ENCODE results near the gene AKR1B15.
"Not testable (repeated sequence)": the region's sequence is repeated elsewhere in the genome, so short reads cannot be mapped to it uniquely, and the experiment has no call there.

AKR1B15 gene

DNA sequence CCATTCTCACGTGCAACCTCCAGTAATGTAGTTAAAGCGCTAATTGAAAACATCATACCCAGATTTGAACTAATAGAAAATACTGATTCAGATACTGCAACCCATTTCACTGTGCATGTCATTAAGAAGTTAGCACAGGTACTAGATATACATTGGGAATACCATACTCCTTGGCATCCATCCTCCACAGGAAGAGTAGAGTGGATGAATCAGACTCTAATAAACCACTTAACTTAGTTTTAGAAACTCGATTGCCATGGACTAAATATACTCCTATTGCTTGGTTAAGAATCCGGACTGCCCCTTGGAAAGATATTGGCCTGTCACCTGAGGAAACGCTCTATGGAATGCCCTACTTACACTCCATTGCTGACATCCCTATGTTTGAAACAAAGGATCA lies 9.5 kb downstream of the AKR1B15 start:
- peaks cover 23% of the 10 kb centered on the region for H3K4me1 ChIP-seq (ENCODE audit: insufficient read depth, poor library complexity, severe bottlenecking)
- DNase-seq (ENCODE audit: low spot score) (no peak), ATAC-seq (ENCODE audit: low read depth) (no peak)
- TF ChIP-seq, protein P1, sequence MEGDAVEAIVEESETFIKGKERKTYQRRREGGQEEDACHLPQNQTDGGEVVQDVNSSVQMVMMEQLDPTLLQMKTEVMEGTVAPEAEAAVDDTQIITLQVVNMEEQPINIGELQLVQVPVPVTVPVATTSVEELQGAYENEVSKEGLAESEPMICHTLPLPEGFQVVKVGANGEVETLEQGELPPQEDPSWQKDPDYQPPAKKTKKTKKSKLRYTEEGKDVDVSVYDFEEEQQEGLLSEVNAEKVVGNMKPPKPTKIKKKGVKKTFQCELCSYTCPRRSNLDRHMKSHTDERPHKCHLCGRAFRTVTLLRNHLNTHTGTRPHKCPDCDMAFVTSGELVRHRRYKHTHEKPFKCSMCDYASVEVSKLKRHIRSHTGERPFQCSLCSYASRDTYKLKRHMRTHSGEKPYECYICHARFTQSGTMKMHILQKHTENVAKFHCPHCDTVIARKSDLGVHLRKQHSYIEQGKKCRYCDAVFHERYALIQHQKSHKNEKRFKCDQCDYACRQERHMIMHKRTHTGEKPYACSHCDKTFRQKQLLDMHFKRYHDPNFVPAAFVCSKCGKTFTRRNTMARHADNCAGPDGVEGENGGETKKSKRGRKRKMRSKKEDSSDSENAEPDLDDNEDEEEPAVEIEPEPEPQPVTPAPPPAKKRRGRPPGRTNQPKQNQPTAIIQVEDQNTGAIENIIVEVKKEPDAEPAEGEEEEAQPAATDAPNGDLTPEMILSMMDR (IDR thresholded peaks at IDR 0.05; ENCODE audit: poor library complexity, severe bottlenecking) = no peak
- H3K36me3 ChIP-seq (ENCODE audit: low read depth) = no peaks in the 10 kb centered on the region
- no peaks in the 10 kb centered on the region for H3K27me3 ChIP-seq (ENCODE audit: insufficient read depth, poor library complexity, severe bottlenecking)
- H3K9me3 ChIP-seq (ENCODE audit: severe bottlenecking) = no peaks in the 10 kb centered on the region
- no peak overlapping the region for H3K27ac ChIP-seq (ENCODE audit: poor library complexity, severe bottlenecking)
- H3K4me3 ChIP-seq (ENCODE audit: severe bottlenecking) = no peak overlapping the region

DNA sequence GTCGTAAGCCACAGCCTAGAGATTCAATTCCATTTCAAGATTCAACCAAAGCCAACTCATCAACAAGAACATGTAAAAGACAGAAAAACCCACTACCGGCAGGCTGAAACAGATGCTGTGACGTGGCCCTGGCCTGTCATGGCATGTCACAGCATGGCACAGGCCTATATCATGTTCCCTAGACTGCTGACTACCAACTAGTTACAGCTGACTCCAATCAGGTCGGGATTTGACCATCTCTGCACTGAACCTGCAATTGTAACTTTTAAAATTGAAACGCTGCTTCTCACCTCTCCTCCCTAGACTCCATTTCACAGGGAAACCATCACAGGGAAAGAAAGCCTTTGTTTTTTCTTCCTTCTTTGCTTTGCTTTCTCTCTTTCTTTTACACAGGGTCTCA lies 12.7 kb downstream of the AKR1B15 start:
- not testable (repeated sequence) for H3K9me3 ChIP-seq (ENCODE audit: severe bottlenecking); H3K36me3 ChIP-seq (ENCODE audit: low read depth); DNase-seq (ENCODE audit: low spot score); H3K27me3 ChIP-seq (ENCODE audit: insufficient read depth, poor library complexity, severe bottlenecking); H3K4me3 ChIP-seq (ENCODE audit: severe bottlenecking)
- Histone ChIP-seq H3K4me1 (ENCODE audit: insufficient read depth, poor library complexity, severe bottlenecking) (peaks cover 27% of the 10 kb centered on the region), H3K27ac (ENCODE audit: poor library complexity, severe bottlenecking) (peak overlapping the region; percentile 80)
- peak; percentile 84 for ATAC-seq (ENCODE audit: low read depth)

DNA sequence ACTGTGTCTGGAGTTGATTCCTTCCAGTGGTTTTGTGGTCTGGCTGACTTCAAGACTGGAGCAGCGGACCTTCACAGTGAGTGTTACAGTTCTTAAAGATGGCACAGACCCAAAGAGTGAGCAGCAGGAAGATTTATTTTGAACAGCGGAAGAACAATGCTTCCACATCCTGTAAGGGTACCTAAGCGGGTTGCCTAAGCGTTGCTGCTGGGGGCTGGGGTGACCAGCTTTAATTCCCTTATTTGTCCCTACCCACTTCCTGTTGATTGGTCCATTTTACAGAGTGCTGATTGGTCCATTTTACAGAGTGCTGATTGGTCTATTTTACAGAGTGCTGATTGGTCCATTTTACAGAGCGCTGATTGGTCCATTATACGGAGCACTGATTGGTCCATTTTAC lies 13.2 kb downstream of the AKR1B15 start:
- peak; percentile 32 for ATAC-seq (ENCODE audit: low read depth)
- peaks cover 27% of the 10 kb centered on the region for H3K4me1 ChIP-seq (ENCODE audit: insufficient read depth, poor library complexity, severe bottlenecking)
- no peaks in the 10 kb centered on the region for H3K27me3 ChIP-seq (ENCODE audit: insufficient read depth, poor library complexity, severe bottlenecking)
- H3K36me3 ChIP-seq (ENCODE audit: low read depth) = no peaks in the 10 kb centered on the region
- H3K4me3 ChIP-seq (ENCODE audit: severe bottlenecking) = no peak overlapping the region
- peak overlapping the region; percentile 80 for H3K27ac ChIP-seq (ENCODE audit: poor library complexity, severe bottlenecking)
- no peak for DNase-seq (ENCODE audit: low spot score)
- TF ChIP-seq, protein P1 (IDR thresholded peaks at IDR 0.05; ENCODE audit: poor library complexity, severe bottlenecking) = no peak
- H3K9me3 ChIP-seq (ENCODE audit: severe bottlenecking) = no peaks in the 10 kb centered on the region

DNA sequence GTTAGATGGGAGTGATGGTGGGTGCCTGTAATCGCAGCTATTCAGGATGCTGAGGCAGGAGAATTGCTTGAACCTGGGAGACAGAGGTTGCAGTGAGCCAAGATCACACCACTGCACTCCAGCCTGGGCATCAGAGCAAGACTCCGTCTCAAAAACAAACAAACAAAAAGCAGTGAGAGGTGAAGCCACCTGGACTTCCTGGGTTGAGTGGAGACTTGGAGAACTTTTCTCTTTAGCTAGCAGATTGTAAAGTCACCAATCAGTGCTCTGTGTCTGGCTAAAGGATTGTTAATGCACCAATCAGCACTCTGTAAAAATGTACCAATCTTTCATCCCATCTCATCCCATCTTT lies 14.5 kb downstream of the AKR1B15 start:
- H3K9me3 ChIP-seq (ENCODE audit: severe bottlenecking) = not testable (repeated sequence)
- H3K27ac ChIP-seq (ENCODE audit: poor library complexity, severe bottlenecking) = peak overlapping the region; percentile 80

DNA sequence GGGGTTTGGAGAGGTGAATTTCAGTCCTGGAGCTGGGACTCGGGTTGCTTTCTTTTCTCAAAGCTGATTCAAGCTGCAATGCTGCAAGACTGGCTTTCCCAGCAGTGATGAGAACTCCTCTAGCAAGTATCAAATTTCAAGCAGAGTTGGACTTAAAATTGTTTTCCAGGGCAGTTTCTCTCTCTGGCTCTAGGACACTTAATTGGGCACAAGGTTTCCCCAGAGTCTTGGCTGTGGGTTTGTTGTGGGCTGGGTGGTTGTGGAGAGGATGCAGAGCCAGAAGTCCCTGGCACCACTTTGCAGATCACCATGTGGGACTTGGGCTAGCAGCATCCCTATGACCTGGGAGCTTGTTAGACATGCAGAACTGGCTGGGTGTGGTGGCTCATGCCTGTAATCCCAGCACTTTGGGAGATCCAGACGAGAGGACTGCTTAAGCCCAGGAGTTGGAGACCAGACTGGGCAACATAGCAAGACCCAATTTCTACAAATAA lies 16.8 kb downstream of the AKR1B15 start:
- Histone ChIP-seq H3K4me1 (ENCODE audit: insufficient read depth, poor library complexity, severe bottlenecking) (peaks cover 27% of the 10 kb centered on the region), H3K36me3 (ENCODE audit: low read depth) (no peaks in the 10 kb centered on the region), H3K27ac (ENCODE audit: poor library complexity, severe bottlenecking) (no peak overlapping the region), H3K4me3 (ENCODE audit: severe bottlenecking) (no peak overlapping the region), H3K9me3 (ENCODE audit: severe bottlenecking) (peaks cover 4% of the 10 kb centered on the region), H3K27me3 (ENCODE audit: insufficient read depth, poor library complexity, severe bottlenecking) (no peaks in the 10 kb centered on the region)
- ATAC-seq (ENCODE audit: low read depth) (no peak), DNase-seq (ENCODE audit: low spot score) (no peak)
- TF ChIP-seq, protein P1 (IDR thresholded peaks at IDR 0.05; ENCODE audit: poor library complexity, severe bottlenecking) = no peak

More for the DNA sequence above, 14.5 kb downstream of the AKR1B15 start:
- ATAC-seq (ENCODE audit: low read depth); H3K36me3 ChIP-seq (ENCODE audit: low read depth); DNase-seq (ENCODE audit: low spot score); H3K4me3 ChIP-seq (ENCODE audit: severe bottlenecking); H3K27me3 ChIP-seq (ENCODE audit: insufficient read depth, poor library complexity, severe bottlenecking): not testable (repeated sequence)
- H3K4me1 ChIP-seq (ENCODE audit: insufficient read depth, poor library complexity, severe bottlenecking) = peaks cover 27% of the 10 kb centered on the region

DNA sequence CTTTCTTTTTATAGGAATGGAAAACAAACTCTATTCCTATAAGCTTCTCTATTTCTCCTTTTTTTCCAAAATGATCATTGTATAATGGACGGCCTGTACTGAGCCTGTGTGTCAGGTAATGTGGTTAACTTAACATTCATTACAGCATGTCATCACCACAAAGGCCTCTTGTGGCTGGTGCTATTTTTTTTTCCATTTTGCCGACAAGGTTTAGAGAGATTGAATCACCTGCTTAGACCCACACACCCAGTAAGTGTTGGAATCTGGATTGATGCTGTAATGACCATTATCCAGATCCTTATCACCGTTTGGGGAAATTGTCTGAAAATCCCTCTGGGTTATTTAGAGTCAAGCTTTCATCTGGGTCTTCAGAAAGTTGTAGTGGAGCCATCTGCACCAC lies 18.5 kb downstream of the AKR1B15 start:
- no peaks in the 10 kb centered on the region for H3K36me3 ChIP-seq (ENCODE audit: low read depth)
- H3K4me1 ChIP-seq (ENCODE audit: insufficient read depth, poor library complexity, severe bottlenecking) = peaks cover 13% of the 10 kb centered on the region
- TF ChIP-seq, protein P1 (IDR thresholded peaks at IDR 0.05; ENCODE audit: poor library complexity, severe bottlenecking) = no peak
- no peak overlapping the region for H3K4me3 ChIP-seq (ENCODE audit: severe bottlenecking)
- H3K27me3 ChIP-seq (ENCODE audit: insufficient read depth, poor library complexity, severe bottlenecking) = no peaks in the 10 kb centered on the region
- no peak for DNase-seq (ENCODE audit: low spot score)
- H3K27ac ChIP-seq (ENCODE audit: poor library complexity, severe bottlenecking) = no peak overlapping the region
- no peak for ATAC-seq (ENCODE audit: low read depth)
- H3K9me3 ChIP-seq (ENCODE audit: severe bottlenecking) = peaks cover 4% of the 10 kb centered on the region

DNA sequence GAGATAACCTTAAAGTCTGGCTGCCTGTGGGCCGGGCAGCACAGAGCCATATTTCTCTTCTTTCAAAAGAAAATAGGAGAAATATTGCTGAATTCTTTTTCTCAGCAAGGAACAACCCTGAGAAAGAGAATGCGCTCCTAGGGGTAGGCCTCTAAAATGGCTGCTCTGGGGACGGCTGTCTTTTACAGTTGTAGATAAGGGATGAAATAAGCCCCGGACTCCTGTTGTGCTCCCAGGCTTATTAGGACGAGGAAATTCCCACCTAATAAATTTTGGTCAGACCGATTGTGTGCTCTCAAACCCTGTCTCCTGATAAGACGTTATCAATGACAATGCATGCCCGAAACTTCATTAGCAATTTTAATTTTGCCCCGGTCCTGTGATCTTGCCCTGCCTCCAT lies 21.1 kb downstream of the AKR1B15 start:
- not testable (repeated sequence) for H3K9me3 ChIP-seq (ENCODE audit: severe bottlenecking); H3K27ac ChIP-seq (ENCODE audit: poor library complexity, severe bottlenecking); DNase-seq (ENCODE audit: low spot score); H3K4me3 ChIP-seq (ENCODE audit: severe bottlenecking); H3K36me3 ChIP-seq (ENCODE audit: low read depth); ATAC-seq (ENCODE audit: low read depth); H3K27me3 ChIP-seq (ENCODE audit: insufficient read depth, poor library complexity, severe bottlenecking); H3K4me1 ChIP-seq (ENCODE audit: insufficient read depth, poor library complexity, severe bottlenecking)

All from RWPE2 (cell line).